Medulla oblongata (tissue), 1 donor: Measurements from ENCODE around the gene RHOBTB1.
"Not testable (repeated sequence)": the region's sequence is repeated elsewhere in the genome, so short reads cannot be mapped to it uniquely, and the experiment has no call there.

Source experiments
- DNase-seq: peaks from one replicate; pipeline ENCODE4 v3.0.0-alpha.2; 2015; ENCODE audit errors: extremely low spot score

RHOBTB1 gene

GRCh38 chr10:60868946-60869345, 75.0 kb downstream of the RHOBTB1 start:
- DNase-seq = no peak

GRCh38 chr10:60865198-60865783, 78.7 kb downstream of the RHOBTB1 start:
- DNase-seq = no peak

- no peak for DNase-seq
These were observed 80.2 kb downstream of the RHOBTB1 start for GRCh38 chr10:60863796-60864195.

- DNase-seq = no peak
These were observed 81.5 kb downstream of the RHOBTB1 start for GRCh38 chr10:60862517-60862916.

GRCh38 chr10:60856405-60856804, 87.6 kb downstream of the RHOBTB1 start:
- no peak for DNase-seq

- DNase-seq = no peak
These were observed 90.3 kb downstream of the RHOBTB1 start for GRCh38 chr10:60853637-60854036.

- DNase-seq = no peak
These were observed 90.9 kb downstream of the RHOBTB1 start for GRCh38 chr10:60853107-60853506.

GRCh38 chr10:60849740-60850139, 94.2 kb downstream of the RHOBTB1 start:
- no peak for DNase-seq

GRCh38 chr10:60849217-60849616, 94.8 kb downstream of the RHOBTB1 start:
- DNase-seq = no peak

- no peak for DNase-seq
These were observed 95.3 kb downstream of the RHOBTB1 start for GRCh38 chr10:60848680-60849079.

- no peak for DNase-seq
These were observed 95.9 kb downstream of the RHOBTB1 start for GRCh38 chr10:60848126-60848525.

- peak; percentile 19 for DNase-seq
These were observed 97.8 kb downstream of the RHOBTB1 start for GRCh38 chr10:60846173-60846572.

- DNase-seq = no peak
These were observed 98.9 kb downstream of the RHOBTB1 start for GRCh38 chr10:60845038-60845437.

- no peak for DNase-seq
These were observed 101.3 kb downstream of the RHOBTB1 start for GRCh38 chr10:60842694-60843093.

- DNase-seq = not testable (repeated sequence)
These were observed 102.8 kb downstream of the RHOBTB1 start for GRCh38 chr10:60841227-60841626.

GRCh38 chr10:60835049-60835448, 108.9 kb downstream of the RHOBTB1 start:
- DNase-seq = no peak

- no peak for DNase-seq
These were observed 109.6 kb downstream of the RHOBTB1 start for GRCh38 chr10:60834401-60834800.

- not testable (repeated sequence) for DNase-seq
These were observed 111.8 kb downstream of the RHOBTB1 start for GRCh38 chr10:60832136-60832535.

- no peak for DNase-seq
These were observed 115.5 kb downstream of the RHOBTB1 start for GRCh38 chr10:60828489-60828852.

GRCh38 chr10:60827791-60828488, 116.0 kb downstream of the RHOBTB1 start:
- DNase-seq = no peak

GRCh38 chr10:60825520-60825919, 118.5 kb downstream of the RHOBTB1 start:
- no peak for DNase-seq

- DNase-seq = no peak
These were observed 120.7 kb downstream of the RHOBTB1 start for GRCh38 chr10:60823324-60823723.

- no peak for DNase-seq
These were observed 121.2 kb downstream of the RHOBTB1 start for GRCh38 chr10:60822809-60823208.

- no peak for DNase-seq
These were observed 122.3 kb downstream of the RHOBTB1 start for GRCh38 chr10:60821656-60822055.
